HEK293 (cell line): ENCODE data around the gene SQOR.

Source experiments
- GLI2 ChIP-seq: fragments of 450-650 bp; formaldehyde crosslinking; IDR thresholded peaks from 2 replicates; pipeline ENCODE4; 2017; ENCODE audit warnings: missing biosample characterization, missing genetic modification characterization, low read depth, borderline replicate concordance
- HOXD13 ChIP-seq: sonication (generic); formaldehyde crosslinking; IDR thresholded peaks from 2 replicates; pipeline ENCODE4 v1.8.0; 2022; ENCODE audit warnings: missing genetic modification reagents, borderline replicate concordance
- OVOL3 ChIP-seq: fragments of 450-650 bp; formaldehyde crosslinking; IDR thresholded peaks from 2 replicates; pipeline ENCODE4 v1.5.1; 2016; ENCODE audit warnings: missing biosample characterization, missing genetic modification characterization
- PRDM2 ChIP-seq: fragments of 450-650 bp; formaldehyde crosslinking; IDR thresholded peaks from 2 replicates; pipeline ENCODE4 v1.5.1; 2016; ENCODE audit warnings: missing biosample characterization, missing genetic modification characterization, borderline replicate concordance
- RBAK ChIP-seq: fragments of 450-650 bp; formaldehyde crosslinking; IDR thresholded peaks from 2 replicates; pipeline ENCODE4 v1.5.1; 2016; ENCODE audit warnings: missing biosample characterization, missing genetic modification characterization
- SALL2 ChIP-seq: fragments of 450-650 bp; formaldehyde crosslinking; IDR thresholded peaks from 2 replicates; pipeline ENCODE4 v1.5.0; 2017; ENCODE audit warnings: missing biosample characterization, mild to moderate bottlenecking, missing genetic modification characterization, borderline replicate concordance
- YY2 ChIP-seq: fragments of 450-650 bp; formaldehyde crosslinking; IDR thresholded peaks from 2 replicates; pipeline ENCODE4 v1.5.1; 2016; ENCODE audit warnings: missing biosample characterization, missing genetic modification characterization
- ZBTB6 ChIP-seq: fragments of 450-650 bp; formaldehyde crosslinking; IDR thresholded peaks from 2 replicates; pipeline ENCODE4 v1.5.1; 2017; ENCODE audit warnings: missing biosample characterization, missing genetic modification characterization
- ZBTB7A ChIP-seq: fragments of 450-650 bp; formaldehyde crosslinking; IDR thresholded peaks from 2 replicates; pipeline ENCODE4 v1.5.1; 2016; ENCODE audit warnings: low read depth, missing biosample characterization, missing genetic modification characterization
- ZEB2 ChIP-seq: fragments of 450-650 bp; formaldehyde crosslinking; IDR thresholded peaks from 2 replicates; pipeline ENCODE4 v1.5.1; 2016; ENCODE audit warnings: missing biosample characterization, missing genetic modification characterization
- ZNF311 ChIP-seq: fragments of 450-650 bp; formaldehyde crosslinking; IDR thresholded peaks from 2 replicates; pipeline ENCODE4 v1.5.1; 2017; ENCODE audit warnings: missing biosample characterization, missing genetic modification characterization, borderline replicate concordance
- ZNF37A ChIP-seq: fragments of 450-650 bp; IDR thresholded peaks from 2 replicates; pipeline ENCODE4 v1.5.1; 2018; ENCODE audit warnings: missing biosample characterization, missing genetic modification characterization
- ZNF416 ChIP-seq: fragments of 450-650 bp; formaldehyde crosslinking; IDR thresholded peaks from 2 replicates; pipeline ENCODE4 v1.5.1; 2016; ENCODE audit warnings: missing biosample characterization, missing genetic modification characterization
- ZNF654 ChIP-seq: fragments of 450-650 bp; formaldehyde crosslinking; IDR thresholded peaks from 2 replicates; pipeline ENCODE4 v1.5.1; 2016; ENCODE audit warnings: low read depth, missing biosample characterization, missing genetic modification characterization
- ZNF785 ChIP-seq: fragments of 450-650 bp; formaldehyde crosslinking; IDR thresholded peaks from 2 replicates; pipeline ENCODE4 v1.5.1; 2016; ENCODE audit warnings: missing biosample characterization, missing genetic modification characterization
- ZNF830 ChIP-seq: fragments of 450-650 bp; IDR thresholded peaks from 2 replicates; pipeline ENCODE4 v1.5.0; 2018; ENCODE audit warnings: missing biosample characterization, missing genetic modification characterization, low read depth, mild to moderate bottlenecking, moderate library complexity
- TF ChIP-seq, protein P1 (sequence below): fragments of 450-650 bp; formaldehyde crosslinking; IDR thresholded peaks from 2 replicates; pipeline ENCODE4 v1.5.1; 2016; ENCODE audit warnings: missing biosample characterization, missing genetic modification characterization
- TF ChIP-seq, protein P2 (sequence below): fragments of 450-650 bp; formaldehyde crosslinking; IDR thresholded peaks from 2 replicates; pipeline ENCODE4 v1.5.1; 2016; ENCODE audit warnings: missing biosample characterization, missing genetic modification characterization
- TF ChIP-seq, protein P3 (sequence below): fragments of 450-650 bp; formaldehyde crosslinking; IDR thresholded peaks from 2 replicates; pipeline ENCODE4 v1.5.1; 2016; ENCODE audit warnings: missing biosample characterization, missing genetic modification characterization
- TF ChIP-seq, protein P4 (sequence below): fragments of 450-650 bp; formaldehyde crosslinking; IDR thresholded peaks from 2 replicates; pipeline ENCODE4 v1.5.1; 2016; ENCODE audit warnings: missing biosample characterization, missing genetic modification characterization
- TF ChIP-seq, protein P5 (sequence below): fragments of 450-650 bp; formaldehyde crosslinking; IDR thresholded peaks from 2 replicates; pipeline ENCODE4 v1.5.1; 2016; ENCODE audit warnings: missing biosample characterization, missing genetic modification characterization

Gene SQOR

GRCh38 chr15:45587095-45587862 lies 47.5 kb upstream of the SQOR start, which contains the start of gene BLOC1S6 (continued):
- TF ChIP-seq PRDM2 (tag by site-specific recombination), result no peak
- no peak for TF ChIP-seq ZNF654
- TF ChIP-seq ZNF785 (tag by site-specific recombination), result no peak
- TF ChIP-seq RBAK, result no peak
- no peak for TF ChIP-seq ZNF416
- no peak for TF ChIP-seq SALL2 (tag by site-specific recombination)
- TF ChIP-seq, protein P1, sequence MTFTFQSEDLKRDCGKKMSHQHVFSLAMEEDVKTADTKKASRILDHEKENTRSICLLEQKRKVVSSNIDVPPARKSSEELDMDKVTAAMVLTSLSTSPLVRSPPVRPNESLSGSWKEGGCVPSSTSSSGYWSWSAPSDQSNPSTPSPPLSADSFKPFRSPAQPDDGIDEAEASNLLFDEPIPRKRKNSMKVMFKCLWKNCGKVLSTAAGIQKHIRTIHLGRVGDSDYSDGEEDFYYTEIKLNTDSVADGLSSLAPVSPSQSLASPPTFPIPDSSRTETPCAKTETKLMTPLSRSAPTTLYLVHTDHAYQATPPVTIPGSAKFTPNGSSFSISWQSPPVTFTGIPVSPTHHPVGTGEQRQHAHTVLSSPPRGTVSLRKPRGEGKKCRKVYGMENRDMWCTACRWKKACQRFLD (tag by site-specific recombination), result no peak
- peak; percentile 45; the same call in 1 of the 2 replicates for TF ChIP-seq YY2 (tag by site-specific recombination)
- TF ChIP-seq GLI2 (tag by site-specific recombination), result no peak
- no peak for TF ChIP-seq ZBTB6 (tag by site-specific recombination)
- TF ChIP-seq HOXD13 (CRISPR knock-in tag), result no peak
- TF ChIP-seq, protein P2, sequence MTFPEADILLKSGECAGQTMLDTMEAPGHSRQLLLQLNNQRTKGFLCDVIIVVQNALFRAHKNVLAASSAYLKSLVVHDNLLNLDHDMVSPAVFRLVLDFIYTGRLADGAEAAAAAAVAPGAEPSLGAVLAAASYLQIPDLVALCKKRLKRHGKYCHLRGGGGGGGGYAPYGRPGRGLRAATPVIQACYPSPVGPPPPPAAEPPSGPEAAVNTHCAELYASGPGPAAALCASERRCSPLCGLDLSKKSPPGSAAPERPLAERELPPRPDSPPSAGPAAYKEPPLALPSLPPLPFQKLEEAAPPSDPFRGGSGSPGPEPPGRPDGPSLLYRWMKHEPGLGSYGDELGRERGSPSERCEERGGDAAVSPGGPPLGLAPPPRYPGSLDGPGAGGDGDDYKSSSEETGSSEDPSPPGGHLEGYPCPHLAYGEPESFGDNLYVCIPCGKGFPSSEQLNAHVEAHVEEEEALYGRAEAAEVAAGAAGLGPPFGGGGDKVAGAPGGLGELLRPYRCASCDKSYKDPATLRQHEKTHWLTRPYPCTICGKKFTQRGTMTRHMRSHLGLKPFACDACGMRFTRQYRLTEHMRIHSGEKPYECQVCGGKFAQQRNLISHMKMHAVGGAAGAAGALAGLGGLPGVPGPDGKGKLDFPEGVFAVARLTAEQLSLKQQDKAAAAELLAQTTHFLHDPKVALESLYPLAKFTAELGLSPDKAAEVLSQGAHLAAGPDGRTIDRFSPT (tag by site-specific recombination), result peak; percentile 34; the same call in 1 of the 2 replicates
- TF ChIP-seq, protein P3, sequence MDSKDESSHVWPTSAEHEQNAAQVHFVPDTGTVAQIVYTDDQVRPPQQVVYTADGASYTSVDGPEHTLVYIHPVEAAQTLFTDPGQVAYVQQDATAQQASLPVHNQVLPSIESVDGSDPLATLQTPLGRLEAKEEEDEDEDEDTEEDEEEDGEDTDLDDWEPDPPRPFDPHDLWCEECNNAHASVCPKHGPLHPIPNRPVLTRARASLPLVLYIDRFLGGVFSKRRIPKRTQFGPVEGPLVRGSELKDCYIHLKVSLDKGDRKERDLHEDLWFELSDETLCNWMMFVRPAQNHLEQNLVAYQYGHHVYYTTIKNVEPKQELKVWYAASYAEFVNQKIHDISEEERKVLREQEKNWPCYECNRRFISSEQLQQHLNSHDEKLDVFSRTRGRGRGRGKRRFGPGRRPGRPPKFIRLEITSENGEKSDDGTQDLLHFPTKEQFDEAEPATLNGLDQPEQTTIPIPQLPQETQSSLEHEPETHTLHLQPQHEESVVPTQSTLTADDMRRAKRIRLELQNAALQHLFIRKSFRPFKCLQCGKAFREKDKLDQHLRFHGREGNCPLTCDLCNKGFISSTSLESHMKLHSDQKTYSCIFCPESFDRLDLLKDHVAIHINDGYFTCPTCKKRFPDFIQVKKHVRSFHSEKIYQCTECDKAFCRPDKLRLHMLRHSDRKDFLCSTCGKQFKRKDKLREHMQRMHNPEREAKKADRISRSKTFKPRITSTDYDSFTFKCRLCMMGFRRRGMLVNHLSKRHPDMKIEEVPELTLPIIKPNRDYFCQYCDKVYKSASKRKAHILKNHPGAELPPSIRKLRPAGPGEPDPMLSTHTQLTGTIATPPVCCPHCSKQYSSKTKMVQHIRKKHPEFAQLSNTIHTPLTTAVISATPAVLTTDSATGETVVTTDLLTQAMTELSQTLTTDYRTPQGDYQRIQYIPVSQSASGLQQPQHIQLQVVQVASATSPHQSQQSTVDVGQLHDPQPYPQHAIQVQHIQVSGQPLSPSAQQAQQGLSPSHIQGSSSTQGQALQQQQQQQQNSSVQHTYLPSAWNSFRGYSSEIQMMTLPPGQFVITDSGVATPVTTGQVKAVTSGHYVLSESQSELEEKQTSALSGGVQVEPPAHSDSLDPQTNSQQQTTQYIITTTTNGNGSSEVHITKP (tag by site-specific recombination), result peak; percentile 85
- no peak for TF ChIP-seq ZBTB7A (tag by site-specific recombination)
- TF ChIP-seq ZNF37A (tag by site-specific recombination), result no peak
- no peak for TF ChIP-seq ZNF311
- no peak for TF ChIP-seq ZNF830 (tag by site-specific recombination)
- peak; percentile 65 for TF ChIP-seq ZEB2 (tag by site-specific recombination)
- TF ChIP-seq, protein P4, sequence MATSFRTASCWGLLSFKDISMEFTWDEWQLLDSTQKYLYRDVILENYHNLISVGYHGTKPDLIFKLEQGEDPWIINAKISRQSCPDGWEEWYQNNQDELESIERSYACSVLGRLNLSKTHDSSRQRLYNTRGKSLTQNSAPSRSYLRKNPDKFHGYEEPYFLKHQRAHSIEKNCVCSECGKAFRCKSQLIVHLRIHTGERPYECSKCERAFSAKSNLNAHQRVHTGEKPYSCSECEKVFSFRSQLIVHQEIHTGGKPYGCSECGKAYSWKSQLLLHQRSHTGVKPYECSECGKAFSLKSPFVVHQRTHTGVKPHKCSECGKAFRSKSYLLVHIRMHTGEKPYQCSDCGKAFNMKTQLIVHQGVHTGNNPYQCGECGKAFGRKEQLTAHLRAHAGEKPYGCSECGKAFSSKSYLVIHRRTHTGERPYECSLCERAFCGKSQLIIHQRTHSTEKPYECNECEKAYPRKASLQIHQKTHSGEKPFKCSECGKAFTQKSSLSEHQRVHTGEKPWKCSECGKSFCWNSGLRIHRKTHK (tag by site-specific recombination), result no peak
- no peak for TF ChIP-seq OVOL3 (tag by site-specific recombination)
- TF ChIP-seq, protein P5, sequence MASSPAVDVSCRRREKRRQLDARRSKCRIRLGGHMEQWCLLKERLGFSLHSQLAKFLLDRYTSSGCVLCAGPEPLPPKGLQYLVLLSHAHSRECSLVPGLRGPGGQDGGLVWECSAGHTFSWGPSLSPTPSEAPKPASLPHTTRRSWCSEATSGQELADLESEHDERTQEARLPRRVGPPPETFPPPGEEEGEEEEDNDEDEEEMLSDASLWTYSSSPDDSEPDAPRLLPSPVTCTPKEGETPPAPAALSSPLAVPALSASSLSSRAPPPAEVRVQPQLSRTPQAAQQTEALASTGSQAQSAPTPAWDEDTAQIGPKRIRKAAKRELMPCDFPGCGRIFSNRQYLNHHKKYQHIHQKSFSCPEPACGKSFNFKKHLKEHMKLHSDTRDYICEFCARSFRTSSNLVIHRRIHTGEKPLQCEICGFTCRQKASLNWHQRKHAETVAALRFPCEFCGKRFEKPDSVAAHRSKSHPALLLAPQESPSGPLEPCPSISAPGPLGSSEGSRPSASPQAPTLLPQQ, result peak; percentile 82
